Endothelial cell (in vitro differentiated cells): ENCODE data around the gene GMDS. TPM values are rescaled to one million over a fixed set of nuclear protein-coding genes. Genes with fewer than 3 reads are reported as not detected.
A peak's percentile ranks its signal among the peaks of the same experiment; 100 is the strongest.

Experiments
- DNase-seq: peaks from one replicate; pipeline ENCODE4 v3.0.0; 2021; ENCODE audit warnings: low spot score
- H3K27ac Mint-ChIP-seq: one replicate; pipeline ENCODE4 v1.8.0; 2021; ENCODE audit warnings: mixed read lengths, inconsistent platforms; ENCODE audit not compliant: unreplicated experiment
- H3K27me3 Mint-ChIP-seq: one replicate; pipeline ENCODE4 v1.8.0; 2021; ENCODE audit warnings: mild to moderate bottlenecking, moderate library complexity, mixed read lengths, inconsistent platforms; ENCODE audit not compliant: unreplicated experiment
- H3K36me3 Mint-ChIP-seq: one replicate; pipeline ENCODE4 v1.8.0; 2021; ENCODE audit warnings: mild to moderate bottlenecking, low read depth, mixed read lengths, inconsistent platforms; ENCODE audit not compliant: unreplicated experiment
- H3K4me1 Mint-ChIP-seq: one replicate; pipeline ENCODE4 v1.8.0; 2021; ENCODE audit warnings: mild to moderate bottlenecking, mixed read lengths, inconsistent platforms; ENCODE audit not compliant: unreplicated experiment
- H3K4me3 Mint-ChIP-seq: one replicate; pipeline ENCODE4 v1.8.0; 2021; ENCODE audit warnings: mild to moderate bottlenecking, mixed read lengths, inconsistent platforms; ENCODE audit not compliant: unreplicated experiment
- H3K9me3 Mint-ChIP-seq: one replicate; pipeline ENCODE4 v1.8.0; 2021; ENCODE audit warnings: mixed read lengths, inconsistent platforms; ENCODE audit not compliant: unreplicated experiment
- total RNA-seq: library from RNA; stranded (reverse); fragmentation: NEBNext Ultra II Directional; extraction: Animal tissue kit (Norgen Biotek cat#: 25700); gene quantifications from one replicate; pipeline ENCODE4 v1.2.1, GENCODE V29; 2021; ENCODE audit not compliant: unreplicated experiment
- TF ChIP-seq, protein P1 (sequence below): fragments of 200-600 bp; sonication (generic); IDR thresholded peaks from one replicate; pipeline ENCODE4 v1.5.0; 2021; ENCODE audit warnings: antibody characterized with exemption; ENCODE audit not compliant: unreplicated experiment

Gene GMDS
- total RNA-seq, 1 donor from 2014 or later, result 36.0 TPM

DNA sequence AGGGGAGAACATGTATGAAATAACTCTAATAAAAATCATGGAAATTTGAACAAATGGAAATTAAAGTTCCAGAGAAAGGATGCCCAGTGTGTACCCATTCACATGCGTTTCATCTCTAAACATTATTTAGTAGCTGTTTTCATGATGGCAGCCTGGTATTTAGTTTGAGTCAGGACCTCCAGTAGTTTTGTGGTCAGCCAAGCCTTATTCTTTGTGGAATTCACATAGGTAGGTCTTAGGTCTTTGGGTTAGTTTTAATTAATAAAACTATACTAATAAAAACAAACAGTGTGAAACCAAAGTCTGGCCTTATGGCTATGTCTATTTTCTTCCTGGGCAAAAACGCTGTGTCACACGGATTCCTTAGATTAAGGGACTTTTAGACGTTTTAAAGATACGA lies 497.9 kb downstream of the GMDS start:
- no peak overlapping the region for H3K4me3 Mint-ChIP-seq
- no peak for DNase-seq
- H3K36me3 Mint-ChIP-seq, result peaks cover 3% of the 10 kb centered on the region
- TF ChIP-seq, protein P1, sequence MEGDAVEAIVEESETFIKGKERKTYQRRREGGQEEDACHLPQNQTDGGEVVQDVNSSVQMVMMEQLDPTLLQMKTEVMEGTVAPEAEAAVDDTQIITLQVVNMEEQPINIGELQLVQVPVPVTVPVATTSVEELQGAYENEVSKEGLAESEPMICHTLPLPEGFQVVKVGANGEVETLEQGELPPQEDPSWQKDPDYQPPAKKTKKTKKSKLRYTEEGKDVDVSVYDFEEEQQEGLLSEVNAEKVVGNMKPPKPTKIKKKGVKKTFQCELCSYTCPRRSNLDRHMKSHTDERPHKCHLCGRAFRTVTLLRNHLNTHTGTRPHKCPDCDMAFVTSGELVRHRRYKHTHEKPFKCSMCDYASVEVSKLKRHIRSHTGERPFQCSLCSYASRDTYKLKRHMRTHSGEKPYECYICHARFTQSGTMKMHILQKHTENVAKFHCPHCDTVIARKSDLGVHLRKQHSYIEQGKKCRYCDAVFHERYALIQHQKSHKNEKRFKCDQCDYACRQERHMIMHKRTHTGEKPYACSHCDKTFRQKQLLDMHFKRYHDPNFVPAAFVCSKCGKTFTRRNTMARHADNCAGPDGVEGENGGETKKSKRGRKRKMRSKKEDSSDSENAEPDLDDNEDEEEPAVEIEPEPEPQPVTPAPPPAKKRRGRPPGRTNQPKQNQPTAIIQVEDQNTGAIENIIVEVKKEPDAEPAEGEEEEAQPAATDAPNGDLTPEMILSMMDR, result no peak
- H3K4me1 Mint-ChIP-seq, result peaks cover 21% of the 10 kb centered on the region
- H3K27me3 Mint-ChIP-seq, result peaks cover 6% of the 10 kb centered on the region
- H3K9me3 Mint-ChIP-seq, result no peaks in the 10 kb centered on the region
- H3K27ac Mint-ChIP-seq, result peak overlapping the region; percentile 77

DNA sequence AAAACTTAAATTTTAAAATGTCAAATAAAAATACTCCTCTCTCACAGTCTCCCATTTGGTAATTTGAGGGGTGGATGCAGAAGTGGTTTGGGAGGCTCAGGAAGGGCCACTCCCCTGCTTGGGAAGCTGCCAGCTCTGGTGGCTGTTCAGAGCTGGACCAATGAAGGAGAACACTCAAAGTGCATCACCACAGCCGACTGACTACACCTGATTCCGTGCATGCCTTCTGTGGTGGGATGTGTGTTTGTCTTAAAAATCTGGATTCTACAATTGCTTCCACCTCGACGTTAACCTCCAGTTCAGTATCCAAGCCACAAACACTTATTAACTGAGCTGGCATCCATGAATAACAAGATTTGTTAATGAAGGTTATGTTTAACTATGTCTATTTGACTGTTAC lies 498.4 kb downstream of the GMDS start:
- H3K27me3 Mint-ChIP-seq, result peaks cover 6% of the 10 kb centered on the region
- peak overlapping the region; percentile 77 for H3K27ac Mint-ChIP-seq
- TF ChIP-seq, protein P1, result no peak
- DNase-seq, result no peak
- H3K4me1 Mint-ChIP-seq, result peaks cover 21% of the 10 kb centered on the region
- peaks cover 3% of the 10 kb centered on the region for H3K36me3 Mint-ChIP-seq
- H3K9me3 Mint-ChIP-seq, result no peaks in the 10 kb centered on the region
- no peak overlapping the region for H3K4me3 Mint-ChIP-seq

DNA sequence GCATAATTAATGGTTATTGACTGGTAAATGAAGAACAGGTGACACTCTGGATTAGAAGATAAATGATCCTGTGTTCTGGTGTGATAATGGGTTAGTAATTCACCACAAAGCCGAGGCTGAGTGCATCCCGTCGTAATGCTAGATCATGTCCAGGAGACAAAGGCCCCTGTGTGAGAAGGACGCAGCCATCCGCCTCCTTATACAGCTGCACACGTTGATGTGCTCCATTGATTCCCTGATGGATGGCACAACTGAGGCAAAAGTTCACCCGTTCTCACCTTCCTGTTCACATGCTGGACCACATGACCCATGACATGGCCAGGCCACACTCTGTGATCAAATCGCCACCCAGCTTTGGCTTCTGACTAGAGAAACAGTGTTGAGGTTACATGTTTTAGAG lies 499.6 kb downstream of the GMDS start:
- no peak for DNase-seq
- H3K36me3 Mint-ChIP-seq, result peaks cover 3% of the 10 kb centered on the region
- H3K9me3 Mint-ChIP-seq, result no peaks in the 10 kb centered on the region
- H3K4me1 Mint-ChIP-seq, result peaks cover 24% of the 10 kb centered on the region
- peak overlapping the region; percentile 93 for H3K27ac Mint-ChIP-seq
- peaks cover 6% of the 10 kb centered on the region for H3K27me3 Mint-ChIP-seq
- no peak overlapping the region for H3K4me3 Mint-ChIP-seq
- TF ChIP-seq, protein P1, result no peak

DNA sequence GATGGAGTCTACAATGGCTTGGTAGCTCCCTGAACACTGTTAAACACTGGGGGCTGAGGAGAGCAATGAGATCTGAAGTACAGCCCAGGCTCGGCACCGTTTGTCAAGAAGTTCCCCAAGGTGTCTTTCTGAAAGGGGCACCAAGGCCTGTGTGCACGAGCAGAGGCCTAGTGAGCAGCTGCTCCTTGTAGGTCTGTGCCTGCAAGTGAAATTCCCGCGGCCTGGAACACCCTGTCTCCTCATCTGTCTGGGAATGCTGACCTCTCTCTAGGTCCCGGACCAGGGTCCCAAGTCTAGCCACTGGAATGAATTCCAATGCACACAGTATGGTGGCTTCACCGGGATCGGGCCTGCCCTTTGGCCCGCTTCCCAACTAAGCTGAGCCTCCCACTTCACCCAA lies 500.9 kb downstream of the GMDS start:
- Mint-ChIP-seq H3K9me3 (no peaks in the 10 kb centered on the region), H3K27me3 (peaks cover 6% of the 10 kb centered on the region), H3K4me3 (no peak overlapping the region), H3K36me3 (no peaks in the 10 kb centered on the region), H3K4me1 (peaks cover 24% of the 10 kb centered on the region), H3K27ac (peak overlapping the region; percentile 57)
- no peak for DNase-seq
- TF ChIP-seq, protein P1, result no peak

DNA sequence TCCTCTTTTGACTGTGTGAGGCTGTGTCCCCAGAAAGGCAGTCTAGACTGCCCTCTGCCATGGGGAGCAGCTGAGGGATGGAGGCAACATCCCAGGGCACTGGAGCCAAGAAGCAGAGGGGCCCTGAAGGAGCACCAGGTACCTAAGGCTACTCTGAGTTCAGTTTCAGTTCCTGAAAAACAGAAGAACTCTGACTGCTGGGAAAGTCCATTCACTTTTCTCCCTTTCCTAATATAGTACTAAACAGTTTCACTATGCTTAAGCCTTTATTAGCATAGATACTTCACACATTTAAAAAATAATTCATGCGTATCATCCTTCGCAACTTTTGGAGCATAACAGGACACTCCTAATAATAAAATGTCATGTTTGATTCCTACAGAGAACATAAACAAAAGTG lies 505.7 kb downstream of the GMDS start:
- DNase-seq, result no peak
- Mint-ChIP-seq H3K4me1 (peaks cover 7% of the 10 kb centered on the region), H3K9me3 (no peaks in the 10 kb centered on the region), H3K27me3 (peaks cover 4% of the 10 kb centered on the region), H3K4me3 (no peak overlapping the region), H3K27ac (no peak overlapping the region), H3K36me3 (no peaks in the 10 kb centered on the region)
- TF ChIP-seq, protein P1, result no peak
